HepG2 (cell line): ENCODE results near the gene FOXD1. TPM values are rescaled to one million over a fixed set of nuclear protein-coding genes. Genes with fewer than 3 reads are reported as not detected.

ENCODE experiments used
- ARNT ChIP-seq: fragments of 450-650 bp; IDR thresholded peaks from 2 replicates; pipeline ENCODE4 v1.6.1; 2017
- HNRNPLL ChIP-seq: fragments of 200-400 bp; formaldehyde crosslinking; IDR thresholded peaks from 2 replicates; pipeline ENCODE4 v1.6.1; 2017; ENCODE audit warnings: mild to moderate bottlenecking, low read depth, low read length; ENCODE audit not compliant: poor library complexity, severe bottlenecking
- HOXA9 ChIP-seq: sonication (generic); formaldehyde crosslinking; IDR thresholded peaks from 2 replicates; pipeline ENCODE4 v1.8.1; 2022; ENCODE audit warnings: missing genetic modification reagents, mild to moderate bottlenecking, moderate library complexity, borderline replicate concordance
- LBX2 ChIP-seq: sonication (generic); formaldehyde crosslinking; IDR thresholded peaks from 2 replicates; pipeline ENCODE4 v1.5.0; 2020; ENCODE audit warnings: missing genetic modification reagents, mild to moderate bottlenecking, borderline replicate concordance
- MYC ChIP-seq: sonication (generic); formaldehyde crosslinking; IDR thresholded peaks from 2 replicates; pipeline ENCODE4 v1.9.0; 2021; ENCODE audit warnings: missing genetic modification reagents, borderline replicate concordance
- MYPOP ChIP-seq: sonication (generic); formaldehyde crosslinking; IDR thresholded peaks from 2 replicates; pipeline ENCODE4 v1.8.1; 2023; ENCODE audit warnings: mild to moderate bottlenecking, moderate library complexity, missing genetic modification reagents
- RBM39 ChIP-seq: fragments of 200-400 bp; formaldehyde crosslinking; IDR thresholded peaks from one replicate; pipeline ENCODE4 v1.6.1; 2018; ENCODE audit warnings: antibody characterized with exemption, mild to moderate bottlenecking, low read depth, low read length; ENCODE audit not compliant: poor library complexity, severe bottlenecking
- SP1 ChIP-seq, 2 experiments: fragments of 450-650 bp in 1 of 2; sonication (generic) in 1 of 2; formaldehyde crosslinking in 1 of 2; IDR thresholded peaks; 2 replicates each; pipeline versions ENCODE4 v1.4.0 to v1.6.1; 2016 to 2020; ENCODE audit warnings: missing genetic modification reagents in 1 of 2
- ZNF275 ChIP-seq: sonication (generic); formaldehyde crosslinking; IDR thresholded peaks from 2 replicates; pipeline ENCODE4 v1.8.0; 2022; ENCODE audit warnings: missing genetic modification reagents, mild to moderate bottlenecking, inconsistent platforms, borderline replicate concordance
- ZNF550 ChIP-seq: sonication (generic); formaldehyde crosslinking; IDR thresholded peaks from 2 replicates; pipeline ENCODE4 v1.4.0; 2020; ENCODE audit warnings: mild to moderate bottlenecking, missing genetic modification reagents, borderline replicate concordance
- ZNF691 ChIP-seq: sonication (generic); formaldehyde crosslinking; IDR thresholded peaks from 2 replicates; pipeline ENCODE4 v1.4.0; 2020; ENCODE audit warnings: missing genetic modification reagents, low read depth, mild to moderate bottlenecking, borderline replicate concordance
- polyA plus RNA-seq, 8 experiments: library from polyadenylated mRNA; depleted of rRNA in 3 of 8; stranded (reverse) in 7 of 8; unstranded in 1 of 8; fragments of >200 nt; fragmentation: Illumina TruSeq in 4 of 8; extraction: Trizol in 4 of 8; gene quantifications; 2 replicates each; pipeline versions ENCODE4 v1.2.1 to v1.2.3, GENCODE V29; 2011 to 2016; ENCODE audit warnings: low read depth in 4 of 8, missing spikeins in 1 of 8, mixed read lengths in 1 of 8; ENCODE audit not compliant: insufficient read depth in 1 of 8
- total RNA-seq, 5 experiments: library from RNA; depleted of rRNA; stranded (reverse); fragments of >200 nt; fragmentation: Illumina TruSeq; extraction: Trizol; gene quantifications; 2 replicates each; pipeline ENCODE4 v1.2.3, GENCODE V29; 2016; ENCODE audit warnings: low read depth in 1 of 5
- TF ChIP-seq, protein P1 (sequence below): sonication (generic); formaldehyde crosslinking; IDR thresholded peaks from 2 replicates; pipeline ENCODE4 v1.5.1; 2020; ENCODE audit warnings: missing genetic modification reagents, mild to moderate bottlenecking, borderline replicate concordance
- TF ChIP-seq, protein P2 (sequence below): sonication (generic); formaldehyde crosslinking; IDR thresholded peaks from 2 replicates; pipeline ENCODE4 v1.5.0; 2020; ENCODE audit warnings: missing genetic modification reagents, mild to moderate bottlenecking, borderline replicate concordance
- TF ChIP-seq, protein P3 (sequence below): sonication (generic); formaldehyde crosslinking; IDR thresholded peaks from 2 replicates; pipeline ENCODE4 v1.5.0; 2020; ENCODE audit warnings: missing genetic modification reagents
- TF ChIP-seq, protein P4 (sequence below): sonication (generic); formaldehyde crosslinking; IDR thresholded peaks from 2 replicates; pipeline ENCODE4 v1.5.1; 2020; ENCODE audit warnings: mild to moderate bottlenecking, moderate library complexity, missing genetic modification reagents
- TF ChIP-seq, protein P5 (sequence below): IDR thresholded peaks from 2 replicates; pipeline ENCODE4 v1.6.1; 2016; ENCODE audit warnings: missing compliant biosample characterization, missing genetic modification reagents, borderline replicate concordance

FOXD1 gene
- total and polyA plus RNA-seq, 2 of the 13 experiments (the other 11 are each of a cell fraction or from before 2014, with no cell fraction given) = 0.04 to 0.05 TPM

DNA sequence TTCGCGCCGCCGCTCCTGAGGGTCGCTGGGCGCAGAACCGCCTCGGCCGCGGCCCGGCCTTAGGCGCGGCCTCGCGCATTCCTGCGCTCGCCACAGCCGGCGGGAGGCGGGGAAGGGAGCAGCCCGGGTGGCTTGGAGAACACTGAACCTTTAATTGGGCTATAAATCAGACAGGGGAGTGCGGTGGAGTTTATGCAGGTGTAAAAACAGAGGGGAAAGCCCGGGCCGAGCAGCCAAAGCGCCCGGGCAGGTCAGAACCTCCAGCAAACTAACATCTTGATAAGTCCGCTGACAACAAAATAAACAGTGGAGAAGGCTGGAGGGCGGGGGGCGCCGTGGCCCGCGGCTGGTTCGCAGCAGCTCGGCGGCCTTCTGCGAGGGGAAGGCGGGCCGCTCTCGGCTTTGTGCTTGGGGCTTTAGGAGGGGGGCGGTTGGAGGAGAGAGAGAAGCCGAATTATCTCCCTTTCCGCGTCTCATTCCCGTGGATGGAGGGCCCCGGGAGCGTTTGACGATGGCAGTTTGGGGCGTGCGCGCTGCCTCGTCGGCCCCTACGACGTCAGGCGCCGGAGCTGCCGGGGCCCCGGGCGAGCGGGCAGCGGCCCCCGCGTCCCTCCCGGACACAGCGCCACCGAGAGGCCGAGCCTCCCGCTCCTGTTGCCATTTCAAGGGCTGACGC is 11.3 kb downstream of the FOXD1 start (continued):
- TF ChIP-seq, protein P1, sequence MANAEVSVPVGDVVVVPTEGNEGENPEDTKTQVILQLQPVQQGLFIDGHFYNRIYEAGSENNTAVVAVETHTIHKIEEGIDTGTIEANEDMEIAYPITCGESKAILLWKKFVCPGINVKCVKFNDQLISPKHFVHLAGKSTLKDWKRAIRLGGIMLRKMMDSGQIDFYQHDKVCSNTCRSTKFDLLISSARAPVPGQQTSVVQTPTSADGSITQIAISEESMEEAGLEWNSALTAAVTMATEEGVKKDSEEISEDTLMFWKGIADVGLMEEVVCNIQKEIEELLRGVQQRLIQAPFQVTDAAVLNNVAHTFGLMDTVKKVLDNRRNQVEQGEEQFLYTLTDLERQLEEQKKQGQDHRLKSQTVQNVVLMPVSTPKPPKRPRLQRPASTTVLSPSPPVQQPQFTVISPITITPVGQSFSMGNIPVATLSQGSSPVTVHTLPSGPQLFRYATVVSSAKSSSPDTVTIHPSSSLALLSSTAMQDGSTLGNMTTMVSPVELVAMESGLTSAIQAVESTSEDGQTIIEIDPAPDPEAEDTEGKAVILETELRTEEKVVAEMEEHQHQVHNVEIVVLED = no peak
- TF ChIP-seq, protein P2, sequence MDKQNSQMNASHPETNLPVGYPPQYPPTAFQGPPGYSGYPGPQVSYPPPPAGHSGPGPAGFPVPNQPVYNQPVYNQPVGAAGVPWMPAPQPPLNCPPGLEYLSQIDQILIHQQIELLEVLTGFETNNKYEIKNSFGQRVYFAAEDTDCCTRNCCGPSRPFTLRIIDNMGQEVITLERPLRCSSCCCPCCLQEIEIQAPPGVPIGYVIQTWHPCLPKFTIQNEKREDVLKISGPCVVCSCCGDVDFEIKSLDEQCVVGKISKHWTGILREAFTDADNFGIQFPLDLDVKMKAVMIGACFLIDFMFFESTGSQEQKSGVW (CRISPR knock-in tag) = no peak
- no peak for TF ChIP-seq ARNT
- no peak for TF ChIP-seq HOXA9 (CRISPR knock-in tag)
- no peak for TF ChIP-seq ZNF550 (CRISPR knock-in tag)
- TF ChIP-seq, protein P3, sequence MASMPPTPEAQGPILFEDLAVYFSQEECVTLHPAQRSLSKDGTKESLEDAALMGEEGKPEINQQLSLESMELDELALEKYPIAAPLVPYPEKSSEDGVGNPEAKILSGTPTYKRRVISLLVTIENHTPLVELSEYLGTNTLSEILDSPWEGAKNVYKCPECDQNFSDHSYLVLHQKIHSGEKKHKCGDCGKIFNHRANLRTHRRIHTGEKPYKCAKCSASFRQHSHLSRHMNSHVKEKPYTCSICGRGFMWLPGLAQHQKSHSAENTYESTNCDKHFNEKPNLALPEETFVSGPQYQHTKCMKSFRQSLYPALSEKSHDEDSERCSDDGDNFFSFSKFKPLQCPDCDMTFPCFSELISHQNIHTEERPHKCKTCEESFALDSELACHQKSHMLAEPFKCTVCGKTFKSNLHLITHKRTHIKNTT (CRISPR knock-in tag) = no peak
- TF ChIP-seq, protein P4, sequence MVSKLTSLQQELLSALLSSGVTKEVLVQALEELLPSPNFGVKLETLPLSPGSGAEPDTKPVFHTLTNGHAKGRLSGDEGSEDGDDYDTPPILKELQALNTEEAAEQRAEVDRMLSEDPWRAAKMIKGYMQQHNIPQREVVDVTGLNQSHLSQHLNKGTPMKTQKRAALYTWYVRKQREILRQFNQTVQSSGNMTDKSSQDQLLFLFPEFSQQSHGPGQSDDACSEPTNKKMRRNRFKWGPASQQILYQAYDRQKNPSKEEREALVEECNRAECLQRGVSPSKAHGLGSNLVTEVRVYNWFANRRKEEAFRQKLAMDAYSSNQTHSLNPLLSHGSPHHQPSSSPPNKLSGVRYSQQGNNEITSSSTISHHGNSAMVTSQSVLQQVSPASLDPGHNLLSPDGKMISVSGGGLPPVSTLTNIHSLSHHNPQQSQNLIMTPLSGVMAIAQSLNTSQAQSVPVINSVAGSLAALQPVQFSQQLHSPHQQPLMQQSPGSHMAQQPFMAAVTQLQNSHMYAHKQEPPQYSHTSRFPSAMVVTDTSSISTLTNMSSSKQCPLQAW (CRISPR knock-in tag) = no peak
- no peak for TF ChIP-seq SP1 (IDR thresholded peaks at IDR 0.05)
- no peak for TF ChIP-seq SP1 (CRISPR knock-in tag; IDR thresholded peaks at IDR 0.05)
- TF ChIP-seq HNRNPLL = peak; percentile 38
- 0 out of 2 replicates have a peak, but pooled peaks have one; percentile 4 for TF ChIP-seq MYC
- TF ChIP-seq ZNF275 = no peak
- no peak for TF ChIP-seq LBX2 (CRISPR knock-in tag)
- TF ChIP-seq ZNF691 (CRISPR knock-in tag) = no peak
- TF ChIP-seq, protein P5, sequence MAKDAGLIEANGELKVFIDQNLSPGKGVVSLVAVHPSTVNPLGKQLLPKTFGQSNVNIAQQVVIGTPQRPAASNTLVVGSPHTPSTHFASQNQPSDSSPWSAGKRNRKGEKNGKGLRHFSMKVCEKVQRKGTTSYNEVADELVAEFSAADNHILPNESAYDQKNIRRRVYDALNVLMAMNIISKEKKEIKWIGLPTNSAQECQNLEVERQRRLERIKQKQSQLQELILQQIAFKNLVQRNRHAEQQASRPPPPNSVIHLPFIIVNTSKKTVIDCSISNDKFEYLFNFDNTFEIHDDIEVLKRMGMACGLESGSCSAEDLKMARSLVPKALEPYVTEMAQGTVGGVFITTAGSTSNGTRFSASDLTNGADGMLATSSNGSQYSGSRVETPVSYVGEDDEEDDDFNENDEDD (CRISPR knock-in tag) = no peak
- peak; percentile 30 for TF ChIP-seq RBM39
- no peak for TF ChIP-seq MYPOP (CRISPR knock-in tag)
